HG03354 (cell line): ENCODE results near the gene NTRK1.

Source experiments
- ATAC-seq: cut with Tn5 transposase; IDR thresholded peaks from one replicate; pipeline ENCODE4 v1.9.1; 2021; ENCODE audit warnings: mild to moderate bottlenecking; ENCODE audit not compliant: unreplicated experiment, poor library complexity, severe bottlenecking

Gene NTRK1

GRCh38 chr1:156893048-156893953, 32.6 kb downstream of the NTRK1 start, which contains the start of gene PEAR1:
PEAR1 (plus strand) TSS chr1:156893718; CDS start chr1:156903927, 10,209 bp downstream.
- ATAC-seq = no peak

- no peak for ATAC-seq
These were observed 33.3 kb downstream of the NTRK1 start for GRCh38 chr1:156894001-156894400.

GRCh38 chr1:156894711-156895454, 34.2 kb downstream of the NTRK1 start:
- ATAC-seq = no peak

DNA sequence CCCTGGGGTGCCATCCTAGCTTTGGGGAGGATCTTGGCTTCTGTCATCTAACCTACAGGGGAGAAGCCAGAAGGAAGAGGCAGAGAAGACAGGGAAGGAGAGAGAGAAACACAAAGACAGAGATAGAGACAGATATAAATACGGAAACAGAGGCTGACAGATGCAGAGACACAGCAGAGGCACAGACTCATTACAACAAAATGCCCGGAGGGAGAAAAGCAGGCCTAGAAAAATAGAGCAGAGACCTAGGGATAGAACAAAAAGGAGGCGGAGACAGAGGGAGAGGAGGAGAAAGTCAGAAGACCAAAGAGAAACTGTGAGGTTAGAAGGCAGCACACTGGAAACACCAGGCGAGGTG, 34.8 kb downstream of the NTRK1 start:
- ATAC-seq = no peak

DNA sequence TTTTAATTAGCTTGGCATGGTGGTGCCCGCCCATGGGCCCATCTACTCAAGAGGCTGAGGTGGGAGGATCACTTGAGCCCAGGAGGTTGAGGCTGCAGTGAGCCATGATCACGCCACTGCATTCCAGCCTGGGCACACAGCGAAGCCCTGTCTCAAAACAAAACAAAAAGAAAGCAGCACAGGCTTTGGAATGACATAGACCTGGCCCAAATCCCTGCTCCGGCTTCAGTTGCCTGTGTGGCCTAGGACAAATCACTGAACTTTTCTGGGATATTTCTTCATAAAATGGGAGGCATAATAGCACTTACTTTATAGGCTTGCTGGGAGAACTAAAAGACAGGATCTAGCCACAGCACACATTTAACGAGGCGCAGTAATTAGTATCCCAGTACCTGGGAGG, 35.3 kb downstream of the NTRK1 start:
- ATAC-seq = no peak

- ATAC-seq = no peak
These were observed 35.9 kb downstream of the NTRK1 start for GRCh38 chr1:156896490-156897033.

GRCh38 chr1:156897078-156897825, 36.6 kb downstream of the NTRK1 start:
- no peak for ATAC-seq

DNA sequence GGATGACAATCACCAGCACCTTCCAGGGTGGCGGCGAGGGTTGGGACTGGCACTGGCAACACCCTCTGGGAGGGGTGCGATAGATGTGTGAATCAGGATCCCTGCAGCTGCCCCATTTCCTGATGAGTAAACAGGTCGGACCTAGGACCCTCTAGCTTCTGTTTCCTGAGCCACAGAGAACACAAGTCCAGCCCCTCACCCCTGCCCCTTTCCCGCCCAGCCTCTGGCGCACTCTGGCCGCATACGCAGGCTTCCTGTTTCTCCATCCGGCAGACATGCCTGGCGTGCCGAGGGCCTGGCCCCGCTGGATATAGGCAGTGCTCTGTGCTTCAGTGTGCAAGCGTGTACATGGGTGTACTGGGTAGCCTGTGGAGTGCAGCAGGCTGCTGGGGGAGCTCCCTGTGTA, 37.5 kb downstream of the NTRK1 start:
- ATAC-seq = no peak

DNA sequence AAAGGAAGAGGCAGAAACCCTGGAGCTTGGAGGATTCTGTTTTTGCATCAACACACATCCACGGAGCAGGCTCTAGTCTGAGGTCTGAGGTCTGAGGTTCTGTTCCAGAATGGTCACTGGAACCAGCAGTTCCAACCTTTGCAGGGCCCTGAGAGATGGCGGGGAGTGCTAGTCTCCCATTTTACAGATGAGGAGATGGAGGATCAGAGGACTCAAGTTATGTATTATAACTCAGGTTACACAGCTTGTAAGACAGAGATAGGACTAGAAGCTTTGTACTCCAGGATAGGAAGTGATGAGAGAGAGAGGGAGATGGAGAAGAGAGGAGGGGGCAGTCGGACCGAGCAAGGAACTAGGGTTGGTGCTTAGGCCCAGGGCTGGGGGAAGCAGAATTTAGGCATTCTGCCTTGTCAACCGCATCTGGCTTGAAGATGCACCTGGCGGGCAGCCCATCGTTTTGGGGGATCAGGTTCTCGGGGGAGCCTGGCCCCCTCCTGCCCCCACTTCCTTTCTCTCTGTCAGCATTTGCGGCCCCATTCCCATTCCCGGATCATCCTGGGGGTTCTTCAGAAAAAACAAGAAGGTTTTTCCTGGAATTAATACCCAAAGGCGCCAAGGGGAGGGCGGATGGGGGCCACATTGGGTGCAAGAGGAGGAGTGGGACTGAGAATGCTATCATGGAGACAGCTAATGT, 38.5 kb downstream of the NTRK1 start:
- ATAC-seq = no peak

DNA sequence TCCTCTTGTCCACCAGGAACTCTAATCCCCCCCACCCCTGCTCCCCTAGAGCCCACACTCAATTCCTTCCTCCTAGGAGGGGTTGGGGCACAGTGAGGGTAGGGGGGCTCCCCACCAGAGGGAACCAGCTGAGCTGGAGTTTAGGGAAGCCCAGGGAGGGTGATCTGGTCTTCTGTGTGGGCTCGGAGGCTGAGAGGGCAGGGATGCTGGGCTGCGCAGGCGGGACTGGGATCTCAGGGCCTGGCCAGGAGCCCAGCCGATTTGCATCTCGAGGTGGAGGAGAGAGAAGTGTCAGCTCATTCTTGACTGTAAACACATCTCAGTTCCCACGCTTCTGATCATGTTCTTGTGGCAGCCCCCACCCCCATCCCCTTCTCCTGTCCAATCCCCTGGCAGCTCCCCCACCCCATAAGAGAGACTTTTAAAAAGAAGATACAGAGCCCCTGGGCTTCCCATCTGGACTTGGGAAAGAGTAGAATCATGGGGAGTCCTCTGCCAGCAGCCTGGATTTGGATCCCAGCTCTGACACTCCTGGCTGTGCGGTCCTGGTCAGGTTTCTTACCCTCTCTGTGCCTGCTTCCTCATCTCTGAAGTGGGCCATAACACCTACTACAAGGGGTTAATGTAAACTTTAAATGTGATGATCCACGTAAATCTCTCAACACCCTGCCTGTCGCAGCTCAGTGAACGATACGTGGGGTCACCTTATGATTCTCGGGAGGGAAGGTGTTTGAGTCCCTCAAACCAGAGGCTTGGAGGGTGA, 39.5 kb downstream of the NTRK1 start:
- no peak for ATAC-seq

GRCh38 chr1:156900896-156901589, 40.4 kb downstream of the NTRK1 start:
- ATAC-seq = no peak

GRCh38 chr1:156901590-156901900, 40.9 kb downstream of the NTRK1 start:
- no peak for ATAC-seq

DNA sequence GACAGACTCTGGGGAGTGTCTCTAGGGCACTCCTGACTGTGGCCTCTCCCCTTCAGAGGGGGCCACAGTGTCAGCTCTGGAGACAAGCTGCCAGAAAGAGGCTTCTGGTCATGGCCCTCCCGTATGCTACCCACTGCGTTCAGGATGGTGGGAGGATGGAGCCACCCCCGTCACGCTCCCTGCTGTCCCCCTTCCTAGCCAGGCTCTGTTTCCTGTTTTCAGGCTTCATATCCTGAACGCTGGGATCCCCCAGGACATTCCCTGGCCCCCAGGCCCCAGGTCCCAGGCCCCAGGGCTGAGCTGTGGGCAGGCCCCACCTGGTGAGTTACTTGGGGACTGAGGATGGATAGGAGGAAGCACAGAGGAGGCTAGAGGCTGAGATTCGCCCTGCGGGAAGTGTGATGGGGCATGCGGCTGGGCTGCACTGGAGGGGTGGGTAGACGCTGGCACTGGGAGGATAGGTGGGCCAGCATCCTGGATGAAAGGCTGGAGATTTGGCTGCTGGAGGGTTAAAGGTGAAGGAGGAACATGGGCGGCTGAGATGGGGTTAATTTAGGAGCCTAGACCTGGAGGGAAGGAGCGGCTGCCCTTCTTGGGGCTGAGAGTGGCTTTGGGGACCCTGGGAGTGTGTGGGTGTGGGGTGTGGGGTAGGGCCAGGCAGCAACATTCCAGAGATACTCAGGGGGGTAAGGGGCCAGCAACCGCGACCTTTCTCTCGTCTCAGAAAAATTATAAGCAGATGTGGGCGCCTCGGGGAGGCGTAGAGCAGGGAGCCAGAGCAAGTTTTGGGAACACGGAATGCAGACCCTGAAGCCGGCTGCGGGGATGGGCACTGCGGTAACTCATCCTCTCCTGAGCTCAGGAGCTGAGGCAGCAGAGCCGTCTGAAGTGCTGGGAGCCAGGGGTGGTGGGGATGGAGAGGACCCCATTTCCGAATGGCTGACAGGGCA, 41.6 kb downstream of the NTRK1 start:
- no peak for ATAC-seq

GRCh38 chr1:156903328-156904091, 42.8 kb downstream of the NTRK1 start:
- ATAC-seq = no peak

DNA sequence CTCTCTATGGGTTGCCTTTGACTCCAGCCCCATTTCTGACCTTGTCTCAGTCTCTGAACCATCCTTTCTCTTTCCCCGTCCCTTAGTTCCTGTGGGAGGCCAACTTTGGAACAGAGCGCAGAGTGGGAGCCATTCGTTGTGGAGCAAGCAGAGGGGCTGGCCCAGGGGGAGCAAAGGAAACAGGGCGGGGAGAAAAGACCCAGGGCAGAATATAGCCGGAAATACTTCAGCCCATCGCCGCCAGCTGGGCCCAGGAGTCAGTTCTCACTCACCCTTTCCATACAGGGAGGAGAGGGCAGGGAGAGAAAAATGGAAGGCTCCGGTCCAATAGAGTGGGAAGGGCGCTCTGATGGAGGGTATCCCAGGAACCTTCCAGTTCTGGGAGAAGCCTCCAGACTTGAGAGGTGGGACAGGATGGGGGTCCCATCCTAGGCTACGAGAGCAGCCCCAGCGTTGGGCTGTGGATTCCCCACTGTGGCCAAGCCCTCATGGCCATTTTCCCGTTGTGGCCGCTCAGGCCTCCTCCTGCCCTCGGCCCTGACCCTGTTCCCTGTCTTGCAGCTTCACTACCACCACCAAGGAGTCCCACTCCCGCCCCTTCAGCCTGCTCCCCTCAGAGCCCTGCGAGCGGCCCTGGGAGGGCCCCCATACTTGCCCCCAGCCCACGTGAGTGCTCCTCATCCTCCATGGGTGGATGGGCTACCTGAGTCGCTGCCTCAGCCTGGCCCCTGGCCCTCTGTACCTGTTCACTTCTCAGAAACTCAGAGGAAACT, 43.7 kb downstream of the NTRK1 start:
- no peak for ATAC-seq

DNA sequence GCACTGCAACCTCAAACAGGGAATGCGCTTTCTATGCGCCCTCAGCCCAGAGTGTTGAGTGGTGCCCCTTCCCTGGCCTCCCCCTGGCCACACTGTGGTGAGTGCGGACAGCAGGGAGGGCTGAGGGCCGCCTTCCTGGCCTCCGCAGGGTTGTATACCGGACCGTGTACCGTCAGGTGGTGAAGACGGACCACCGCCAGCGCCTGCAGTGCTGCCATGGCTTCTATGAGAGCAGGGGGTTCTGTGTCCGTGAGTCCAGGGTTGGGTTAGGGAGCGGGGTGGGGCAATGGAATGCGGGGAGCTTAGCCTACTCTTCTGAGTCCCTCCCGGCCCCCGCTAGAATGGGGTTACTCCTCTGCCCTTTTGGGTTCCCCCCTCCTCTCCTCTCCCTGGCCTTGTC, 44.5 kb downstream of the NTRK1 start:
- no peak for ATAC-seq
